ENCODE data around the gene ACACA. TPM values are rescaled to one million over a fixed set of nuclear protein-coding genes. Genes with fewer than 3 reads are reported as not detected.

ACACA gene
- total RNA-seq, 2 experiments from 2014 or later = 58.9 to 64.0 TPM

- CTCF ChIA-PET = interaction anchor here (0.7 to 2.5 kb wide), 3 partner anchors 20 to 441 kb away, joined by 3 to 9 read pairs (median 3); no protein-coding TSS in a partner anchor
- H3K4me3 Mint-ChIP-seq = no peak overlapping the region
Measured at GRCh38 chr17:37067555-37068111, 339.0 kb downstream of the ACACA start.

GRCh38 chr17:37066322-37067255 lies 340.0 kb downstream of the ACACA start:
- H3K9me3 Mint-ChIP-seq (ENCODE audit: insufficient read depth) = no peaks in the 10 kb centered on the region
- no peak overlapping the region for H3K27ac Mint-ChIP-seq
- ChIA-PET CTCF (interaction anchor here (1.0 to 2.5 kb wide), 3 partner anchors 19 to 54 kb away, joined by 3 to 9 read pairs (median 3); no protein-coding TSS in a partner anchor), POLR2A (no interaction called here)
- ATAC-seq = no peak
- no peaks in the 10 kb centered on the region for H3K36me3 Mint-ChIP-seq (ENCODE audit: low read depth)
- no peak for DNase-seq
- H3K4me3 Mint-ChIP-seq = no peak overlapping the region
- no peaks in the 10 kb centered on the region for H3K4me1 Mint-ChIP-seq (ENCODE audit: low read depth)
- peaks cover 18% of the 10 kb centered on the region for H3K27me3 Mint-ChIP-seq (ENCODE audit: low read depth)

More at GRCh38 chr17:37067555-37068111, 339.0 kb downstream of the ACACA start:
- Mint-ChIP-seq H3K36me3 (ENCODE audit: low read depth) (no peaks in the 10 kb centered on the region), H3K27me3 (ENCODE audit: low read depth) (peaks cover 22% of the 10 kb centered on the region), H3K9me3 (ENCODE audit: insufficient read depth) (no peaks in the 10 kb centered on the region), H3K4me1 (ENCODE audit: low read depth) (no peaks in the 10 kb centered on the region), H3K27ac (no peak overlapping the region)
- DNase-seq = no peak
- ATAC-seq = no peak
- POLR2A ChIA-PET = no interaction called here

GRCh38 chr17:37065486-37066321 lies 340.9 kb downstream of the ACACA start:
- POLR2A ChIA-PET = interaction anchor here (1.0 kb wide), 1 partner anchor 24 kb away, joined by 3 read pairs; no protein-coding TSS in a partner anchor
- H3K27me3 Mint-ChIP-seq (ENCODE audit: low read depth) = peaks cover 18% of the 10 kb centered on the region
- no peaks in the 10 kb centered on the region for H3K4me1 Mint-ChIP-seq (ENCODE audit: low read depth)
- no peak overlapping the region for H3K27ac Mint-ChIP-seq
- ATAC-seq = no peak
- no peaks in the 10 kb centered on the region for H3K9me3 Mint-ChIP-seq (ENCODE audit: insufficient read depth)
- CTCF ChIA-PET = interaction anchor here (1.0 to 1.4 kb wide), 2 partner anchors 18 to 45 kb away, joined by 3 read pairs; no protein-coding TSS in a partner anchor
- no peak overlapping the region for H3K4me3 Mint-ChIP-seq
- DNase-seq = no peak
- H3K36me3 Mint-ChIP-seq (ENCODE audit: low read depth) = no peaks in the 10 kb centered on the region

- CTCF ChIA-PET = interaction anchor here (1.4 kb wide), 1 partner anchor 17 kb away, joined by 3 read pairs; no protein-coding TSS in a partner anchor
- no peak for ATAC-seq
Measured at GRCh38 chr17:37064956-37065355, 341.7 kb downstream of the ACACA start.

GRCh38 chr17:37064206-37064605 lies 342.4 kb downstream of the ACACA start:
- POLR2A ChIA-PET = no interaction called here
- no peak for ATAC-seq

More at GRCh38 chr17:37064956-37065355, 341.7 kb downstream of the ACACA start:
- Mint-ChIP-seq H3K4me3 (no peak overlapping the region), H3K4me1 (ENCODE audit: low read depth) (no peaks in the 10 kb centered on the region), H3K27me3 (ENCODE audit: low read depth) (peaks cover 18% of the 10 kb centered on the region), H3K9me3 (ENCODE audit: insufficient read depth) (no peaks in the 10 kb centered on the region), H3K27ac (no peak overlapping the region), H3K36me3 (ENCODE audit: low read depth) (no peaks in the 10 kb centered on the region)
- POLR2A ChIA-PET = interaction anchor here (1.0 kb wide), 1 partner anchor 24 kb away, joined by 3 read pairs; no protein-coding TSS in a partner anchor
- DNase-seq = no peak

GRCh38 chr17:37062021-37062420 lies 344.6 kb downstream of the ACACA start:
- CTCF ChIA-PET = no interaction called here
- peaks cover 5% of the 10 kb centered on the region for H3K36me3 Mint-ChIP-seq (ENCODE audit: low read depth)
- H3K27me3 Mint-ChIP-seq (ENCODE audit: low read depth) = peaks cover 6% of the 10 kb centered on the region
- no peaks in the 10 kb centered on the region for H3K9me3 Mint-ChIP-seq (ENCODE audit: insufficient read depth)
- DNase-seq (no peak), ATAC-seq (no peak)
- no peaks in the 10 kb centered on the region for H3K4me1 Mint-ChIP-seq (ENCODE audit: low read depth)
- H3K27ac Mint-ChIP-seq = no peak overlapping the region
- POLR2A ChIA-PET = no interaction called here
- H3K4me3 Mint-ChIP-seq = no peak overlapping the region

More at GRCh38 chr17:37064206-37064605, 342.4 kb downstream of the ACACA start:
- H3K4me3 Mint-ChIP-seq = no peak overlapping the region
- H3K27ac Mint-ChIP-seq = no peak overlapping the region
- DNase-seq = no peak
- H3K9me3 Mint-ChIP-seq (ENCODE audit: insufficient read depth) = no peaks in the 10 kb centered on the region
- no peaks in the 10 kb centered on the region for H3K36me3 Mint-ChIP-seq (ENCODE audit: low read depth)
- no peaks in the 10 kb centered on the region for H3K4me1 Mint-ChIP-seq (ENCODE audit: low read depth)
- H3K27me3 Mint-ChIP-seq (ENCODE audit: low read depth) = peaks cover 18% of the 10 kb centered on the region
- CTCF ChIA-PET = interaction anchor here (1.4 kb wide), 2 partner anchors 16 to 17 kb away, joined by 3 to 4 read pairs; no protein-coding TSS in a partner anchor

- DNase-seq (no peak), ATAC-seq (no peak)
- H3K27me3 Mint-ChIP-seq (ENCODE audit: low read depth) = no peaks in the 10 kb centered on the region
- H3K36me3 Mint-ChIP-seq (ENCODE audit: low read depth) = peaks cover 14% of the 10 kb centered on the region
- no peak overlapping the region for H3K4me3 Mint-ChIP-seq
- no peak overlapping the region for H3K27ac Mint-ChIP-seq
- no peaks in the 10 kb centered on the region for H3K9me3 Mint-ChIP-seq (ENCODE audit: insufficient read depth)
- CTCF ChIA-PET = interaction anchor here (1.2 kb wide), 1 partner anchor 13 kb away, joined by 5 read pairs; no protein-coding TSS in a partner anchor
- POLR2A ChIA-PET = interaction anchor here (0.6 kb wide), 1 partner anchor 91 kb away, joined by 3 read pairs; no protein-coding TSS in a partner anchor
- no peaks in the 10 kb centered on the region for H3K4me1 Mint-ChIP-seq (ENCODE audit: low read depth)
Measured at GRCh38 chr17:37060928-37061327, 345.7 kb downstream of the ACACA start.

GRCh38 chr17:37060094-37060493 lies 346.5 kb downstream of the ACACA start:
- no peak for ATAC-seq

GRCh38 chr17:37059493-37059892 lies 347.1 kb downstream of the ACACA start:
- CTCF ChIA-PET = no interaction called here
- POLR2A ChIA-PET = no interaction called here
- Mint-ChIP-seq H3K4me1 (ENCODE audit: low read depth) (no peaks in the 10 kb centered on the region), H3K9me3 (ENCODE audit: insufficient read depth) (no peaks in the 10 kb centered on the region), H3K27ac (no peak overlapping the region), H3K36me3 (ENCODE audit: low read depth) (peaks cover 15% of the 10 kb centered on the region), H3K4me3 (no peak overlapping the region), H3K27me3 (ENCODE audit: low read depth) (no peaks in the 10 kb centered on the region)
- ATAC-seq (no peak), DNase-seq (no peak)

More at GRCh38 chr17:37060094-37060493, 346.5 kb downstream of the ACACA start:
- ChIA-PET CTCF (interaction anchor here (1.2 kb wide), 1 partner anchor 12 kb away, joined by 5 read pairs; no protein-coding TSS in a partner anchor), POLR2A (no interaction called here)
- Mint-ChIP-seq H3K27me3 (ENCODE audit: low read depth) (no peaks in the 10 kb centered on the region), H3K36me3 (ENCODE audit: low read depth) (peaks cover 14% of the 10 kb centered on the region), H3K27ac (no peak overlapping the region), H3K4me3 (no peak overlapping the region), H3K9me3 (ENCODE audit: insufficient read depth) (no peaks in the 10 kb centered on the region), H3K4me1 (ENCODE audit: low read depth) (no peaks in the 10 kb centered on the region)
- DNase-seq = no peak

- ATAC-seq = no peak
- Mint-ChIP-seq H3K9me3 (ENCODE audit: insufficient read depth) (no peaks in the 10 kb centered on the region), H3K27me3 (ENCODE audit: low read depth) (no peaks in the 10 kb centered on the region), H3K27ac (no peak overlapping the region), H3K4me3 (no peak overlapping the region), H3K36me3 (ENCODE audit: low read depth) (peaks cover 19% of the 10 kb centered on the region), H3K4me1 (ENCODE audit: low read depth) (no peaks in the 10 kb centered on the region)
- CTCF ChIA-PET = interaction anchor here (1.3 kb wide), 1 partner anchor 9 kb away, joined by 8 read pairs; no protein-coding TSS in a partner anchor
- DNase-seq = no peak
- POLR2A ChIA-PET = interaction anchor here (0.6 kb wide), 1 partner anchor 193 kb away, joined by 3 read pairs; no protein-coding TSS in a partner anchor
Measured at GRCh38 chr17:37056622-37057021, 350.0 kb downstream of the ACACA start.

GRCh38 chr17:37054894-37055293 lies 351.7 kb downstream of the ACACA start:
- Mint-ChIP-seq H3K4me1 (ENCODE audit: low read depth) (no peaks in the 10 kb centered on the region), H3K4me3 (no peak overlapping the region), H3K27me3 (ENCODE audit: low read depth) (no peaks in the 10 kb centered on the region), H3K27ac (no peak overlapping the region), H3K9me3 (ENCODE audit: insufficient read depth) (no peaks in the 10 kb centered on the region), H3K36me3 (ENCODE audit: low read depth) (peaks cover 19% of the 10 kb centered on the region)
- no peak for DNase-seq
- ChIA-PET POLR2A (no interaction called here), CTCF (interaction anchor here (0.5 to 1.5 kb wide), 2 partner anchors 9 to 185 kb away, joined by 3 read pairs; no protein-coding TSS in a partner anchor)
- ATAC-seq = no peak
